Ishikawa (cell line): ENCODE measurements around the gene CLASP1.

Experiments used
- CEBPB ChIP-seq: IDR thresholded peaks from 2 replicates; pipeline ENCODE4 v1.6.1; 2012
- CREB1 ChIP-seq: IDR thresholded peaks from 2 replicates; pipeline ENCODE4 v1.6.1; 2012; ENCODE audit warnings: low read depth
- EGR1 ChIP-seq: IDR thresholded peaks from 2 replicates; pipeline ENCODE4 v1.6.1; 2012
- EP300 ChIP-seq: IDR thresholded peaks from 2 replicates; pipeline ENCODE4 v1.6.1; 2012; ENCODE audit warnings: borderline replicate concordance
- FOXM1 ChIP-seq: IDR thresholded peaks from 2 replicates; pipeline ENCODE4 v1.6.1; 2012; ENCODE audit warnings: low read depth, borderline replicate concordance
- NFIC ChIP-seq: IDR thresholded peaks from 2 replicates; pipeline ENCODE4 v1.6.1; 2012
- RAD21 ChIP-seq: IDR thresholded peaks from 2 replicates; pipeline ENCODE4 v1.6.1; 2012; ENCODE audit warnings: low read depth
- TAF1 ChIP-seq: IDR thresholded peaks from 2 replicates; pipeline ENCODE4 v1.6.1; 2012; ENCODE audit warnings: low read depth, mild to moderate bottlenecking
- TCF12 ChIP-seq: IDR thresholded peaks from 2 replicates; pipeline ENCODE4 v1.6.1; 2012; ENCODE audit warnings: low read depth
- TEAD4 ChIP-seq: IDR thresholded peaks from 2 replicates; pipeline ENCODE4 v1.6.1; 2012
- USF1 ChIP-seq: IDR thresholded peaks from 2 replicates; pipeline ENCODE4 v1.6.1; 2012
- YY1 ChIP-seq: IDR thresholded peaks from 2 replicates; pipeline ENCODE4 v1.6.1; 2012; ENCODE audit warnings: low read depth
- ZBTB7A ChIP-seq: IDR thresholded peaks from 2 replicates; pipeline ENCODE4 v1.6.1; 2012; ENCODE audit warnings: low read depth
- TF ChIP-seq, protein P1 (sequence below): IDR thresholded peaks from 2 replicates; pipeline ENCODE4 v1.6.1; 2012; ENCODE audit warnings: low read depth, mild to moderate bottlenecking
- TF ChIP-seq, protein P2 (sequence below): IDR thresholded peaks from 2 replicates; pipeline ENCODE4 v1.6.1; 2012

CLASP1 gene

DNA sequence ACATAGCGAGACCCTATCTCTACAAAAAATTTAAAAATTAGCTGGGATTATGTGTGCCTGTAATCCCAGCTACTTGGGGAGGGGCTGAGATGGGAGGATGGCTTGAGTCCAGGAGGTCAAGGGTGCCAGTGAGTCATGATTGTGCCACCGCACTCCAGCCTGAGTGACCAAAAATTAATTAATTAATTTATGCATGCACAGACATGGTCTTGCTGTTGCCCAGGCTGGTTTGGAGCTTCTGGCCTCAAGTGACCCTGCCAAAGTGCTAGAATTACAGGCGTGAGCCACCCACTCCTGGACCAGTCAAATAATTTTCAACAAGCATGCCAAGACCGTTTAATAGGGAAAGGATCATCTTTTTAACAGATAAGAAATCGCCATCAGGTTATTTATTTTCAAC, 306.5 kb downstream of the CLASP1 start:
- no peak for TF ChIP-seq CEBPB
- TF ChIP-seq, protein P1, sequence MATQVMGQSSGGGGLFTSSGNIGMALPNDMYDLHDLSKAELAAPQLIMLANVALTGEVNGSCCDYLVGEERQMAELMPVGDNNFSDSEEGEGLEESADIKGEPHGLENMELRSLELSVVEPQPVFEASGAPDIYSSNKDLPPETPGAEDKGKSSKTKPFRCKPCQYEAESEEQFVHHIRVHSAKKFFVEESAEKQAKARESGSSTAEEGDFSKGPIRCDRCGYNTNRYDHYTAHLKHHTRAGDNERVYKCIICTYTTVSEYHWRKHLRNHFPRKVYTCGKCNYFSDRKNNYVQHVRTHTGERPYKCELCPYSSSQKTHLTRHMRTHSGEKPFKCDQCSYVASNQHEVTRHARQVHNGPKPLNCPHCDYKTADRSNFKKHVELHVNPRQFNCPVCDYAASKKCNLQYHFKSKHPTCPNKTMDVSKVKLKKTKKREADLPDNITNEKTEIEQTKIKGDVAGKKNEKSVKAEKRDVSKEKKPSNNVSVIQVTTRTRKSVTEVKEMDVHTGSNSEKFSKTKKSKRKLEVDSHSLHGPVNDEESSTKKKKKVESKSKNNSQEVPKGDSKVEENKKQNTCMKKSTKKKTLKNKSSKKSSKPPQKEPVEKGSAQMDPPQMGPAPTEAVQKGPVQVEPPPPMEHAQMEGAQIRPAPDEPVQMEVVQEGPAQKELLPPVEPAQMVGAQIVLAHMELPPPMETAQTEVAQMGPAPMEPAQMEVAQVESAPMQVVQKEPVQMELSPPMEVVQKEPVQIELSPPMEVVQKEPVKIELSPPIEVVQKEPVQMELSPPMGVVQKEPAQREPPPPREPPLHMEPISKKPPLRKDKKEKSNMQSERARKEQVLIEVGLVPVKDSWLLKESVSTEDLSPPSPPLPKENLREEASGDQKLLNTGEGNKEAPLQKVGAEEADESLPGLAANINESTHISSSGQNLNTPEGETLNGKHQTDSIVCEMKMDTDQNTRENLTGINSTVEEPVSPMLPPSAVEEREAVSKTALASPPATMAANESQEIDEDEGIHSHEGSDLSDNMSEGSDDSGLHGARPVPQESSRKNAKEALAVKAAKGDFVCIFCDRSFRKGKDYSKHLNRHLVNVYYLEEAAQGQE, result no peak
- TF ChIP-seq EGR1, result no peak
- TF ChIP-seq USF1, result no peak
- no peak for TF ChIP-seq TEAD4
- TF ChIP-seq NFIC, result no peak
- TF ChIP-seq CREB1, result no peak
- TF ChIP-seq TAF1, result no peak
- TF ChIP-seq FOXM1, result no peak
- TF ChIP-seq YY1, result no peak
- no peak for TF ChIP-seq TCF12
- TF ChIP-seq, protein P2, sequence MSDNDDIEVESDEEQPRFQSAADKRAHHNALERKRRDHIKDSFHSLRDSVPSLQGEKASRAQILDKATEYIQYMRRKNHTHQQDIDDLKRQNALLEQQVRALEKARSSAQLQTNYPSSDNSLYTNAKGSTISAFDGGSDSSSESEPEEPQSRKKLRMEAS, result no peak
- no peak for TF ChIP-seq RAD21
- no peak for TF ChIP-seq ZBTB7A
- TF ChIP-seq EP300, result no peak

- TF ChIP-seq EP300, result no peak
- TF ChIP-seq CEBPB, result no peak
- no peak for TF ChIP-seq EGR1
- no peak for TF ChIP-seq TCF12
- TF ChIP-seq YY1, result no peak
- no peak for TF ChIP-seq CREB1
- no peak for TF ChIP-seq USF1
- TF ChIP-seq FOXM1, result no peak
- no peak for TF ChIP-seq TEAD4
- no peak for TF ChIP-seq ZBTB7A
- TF ChIP-seq, protein P1, result no peak
These were observed 308.3 kb downstream of the CLASP1 start for GRCh38 chr2:121340926-121341325.

GRCh38 chr2:121338281-121338680, 311.0 kb downstream of the CLASP1 start:
- no peak for TF ChIP-seq CREB1

DNA sequence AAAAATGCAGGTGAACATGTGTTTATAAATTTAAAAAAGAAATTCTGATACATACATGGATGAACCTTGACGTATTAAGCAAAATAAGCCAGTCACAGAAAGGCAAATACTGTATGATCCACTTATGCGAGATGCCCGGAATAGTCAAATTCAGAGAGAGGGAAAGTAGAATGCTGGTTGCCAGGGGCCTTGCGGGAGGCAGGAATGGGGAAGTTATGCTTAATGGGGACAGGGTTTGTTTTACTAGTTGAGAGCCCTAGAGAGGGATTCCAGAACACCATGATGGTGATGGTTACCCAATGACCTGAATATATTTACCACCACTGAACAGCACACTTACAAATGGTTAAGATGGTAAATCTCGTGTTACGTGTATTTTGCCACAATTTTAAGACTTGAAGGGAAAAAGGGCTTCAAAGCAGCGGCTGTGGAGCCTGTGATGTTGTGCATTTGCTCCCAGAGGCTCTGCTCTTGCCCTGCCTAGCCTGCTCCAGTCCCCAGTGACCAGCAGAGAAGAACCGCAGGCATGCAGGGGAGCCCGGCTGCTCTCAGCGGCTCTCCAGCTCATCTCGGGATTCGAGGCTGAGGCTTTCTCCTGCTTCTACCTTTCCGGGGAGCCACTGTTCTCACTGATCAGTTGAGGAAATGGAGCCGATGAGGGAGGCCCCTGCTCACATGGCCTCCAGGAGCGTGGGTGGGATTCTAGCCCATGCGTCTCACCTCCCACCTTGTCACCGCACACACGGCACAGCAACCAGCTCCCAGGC, 312.6 kb downstream of the CLASP1 start:
- TF ChIP-seq CREB1 (no peak), RAD21 (no peak), FOXM1 (no peak), NFIC (no peak), CEBPB (no peak), ZBTB7A (no peak), TAF1 (no peak), TEAD4 (no peak), USF1 (no peak), YY1 (no peak), EP300 (no peak), TCF12 (no peak), EGR1 (no peak)
- TF ChIP-seq, protein P1, result no peak
- TF ChIP-seq, protein P2, result no peak
